Measurements from ENCODE around the gene FGF12. TPM values are rescaled to one million over a fixed set of nuclear protein-coding genes. Genes with fewer than 3 reads are reported as not detected.
A peak's percentile ranks its signal among the peaks of the same experiment; 100 is the strongest.

The FGF12 gene
- polyA plus RNA-seq, 1 experiment, result not detected

GRCh38 chr3:192444791-192445106 lies 282.6 kb downstream of the FGF12 start:
- no peak overlapping the region for H3K27ac ChIP-seq (ENCODE audit: low read depth, low read length)
- ChIA-PET POLR2A (no interaction called here), CTCF (interaction anchor here (1.0 to 4.1 kb wide), 37 partner anchors 9 to 1747 kb away, joined by 3 to 40 read pairs (median 4); no protein-coding TSS in a partner anchor)
- no peaks in the 10 kb centered on the region for H3K9me3 ChIP-seq (ENCODE audit: control insufficient read depth, insufficient read depth, low read length)
- no peak for DNase-seq (ENCODE audit: low read depth, low spot score)
- no peak for TF ChIP-seq CTCF (IDR thresholded peaks at IDR 0.05; ENCODE audit: low read depth, low read length)
- H3K4me3 ChIP-seq (ENCODE audit: low read depth, low read length), result no peak overlapping the region
- no peaks in the 10 kb centered on the region for H3K27me3 ChIP-seq (ENCODE audit: control insufficient read depth, insufficient read depth, low read length)

- H3K27me3 ChIP-seq (ENCODE audit: control insufficient read depth, insufficient read depth, low read length), result no peaks in the 10 kb centered on the region
- H3K27ac ChIP-seq (ENCODE audit: low read depth, low read length), result no peak overlapping the region
- peak; percentile 99 for TF ChIP-seq CTCF (IDR thresholded peaks at IDR 0.05; ENCODE audit: low read depth, low read length)
- DNase-seq (ENCODE audit: low read depth, low spot score), result peak; percentile 13
- no peak overlapping the region for H3K4me3 ChIP-seq (ENCODE audit: low read depth, low read length)
- CTCF ChIA-PET, result interaction anchor here (0.6 to 4.1 kb wide), 46 partner anchors 9 to 1746 kb away, joined by 3 to 40 read pairs (median 4); no protein-coding TSS in a partner anchor
- POLR2A ChIA-PET, result no interaction called here
- no peaks in the 10 kb centered on the region for H3K9me3 ChIP-seq (ENCODE audit: control insufficient read depth, insufficient read depth, low read length)
Observed at GRCh38 chr3:192444096-192444790, 283.1 kb downstream of the FGF12 start.

- H3K4me3 ChIP-seq (ENCODE audit: low read depth, low read length), result no peak overlapping the region
- H3K27me3 ChIP-seq (ENCODE audit: control insufficient read depth, insufficient read depth, low read length), result no peaks in the 10 kb centered on the region
- H3K27ac ChIP-seq (ENCODE audit: low read depth, low read length), result no peak overlapping the region
- no peak for DNase-seq (ENCODE audit: low read depth, low spot score)
- H3K9me3 ChIP-seq (ENCODE audit: control insufficient read depth, insufficient read depth, low read length), result no peaks in the 10 kb centered on the region
- ChIA-PET POLR2A (no interaction called here), CTCF (interaction anchor here (4.5 kb wide), 1 partner anchor 9 kb away, joined by 28 read pairs; no protein-coding TSS in a partner anchor)
- TF ChIP-seq CTCF (IDR thresholded peaks at IDR 0.05; ENCODE audit: low read depth, low read length), result no peak
Observed at GRCh38 chr3:192435241-192435640, 292.1 kb downstream of the FGF12 start.

GRCh38 chr3:192434186-192434585 lies 293.2 kb downstream of the FGF12 start:
- CTCF ChIA-PET, result interaction anchor here (4.5 kb wide), 1 partner anchor 10 kb away, joined by 28 read pairs; no protein-coding TSS in a partner anchor

More at GRCh38 chr3:192434186-192434585, 293.2 kb downstream of the FGF12 start:
- POLR2A ChIA-PET, result no interaction called here
- H3K9me3 ChIP-seq (ENCODE audit: control insufficient read depth, insufficient read depth, low read length), result no peaks in the 10 kb centered on the region
- no peaks in the 10 kb centered on the region for H3K27me3 ChIP-seq (ENCODE audit: control insufficient read depth, insufficient read depth, low read length)
- H3K27ac ChIP-seq (ENCODE audit: low read depth, low read length), result no peak overlapping the region
- TF ChIP-seq CTCF (IDR thresholded peaks at IDR 0.05; ENCODE audit: low read depth, low read length), result no peak
- DNase-seq (ENCODE audit: low read depth, low spot score), result no peak
- H3K4me3 ChIP-seq (ENCODE audit: low read depth, low read length), result no peak overlapping the region
